HFF-Myc (cell line): ENCODE measurements around the gene CCDC73.

Source experiments
- DNase-seq: peaks from one replicate; pipeline ENCODE4 v3.0.0-alpha.2; 2011; ENCODE audit warnings: low read depth; ENCODE audit errors: extremely low read depth
- H3K4me3 ChIP-seq: replicated peaks from 2 replicates; pipeline ENCODE4 v1.5.1; 2011; ENCODE audit warnings: low read depth, mild to moderate bottlenecking, control low read depth, low read length
- TF ChIP-seq, protein P1 (sequence below): IDR thresholded peaks from 2 replicates; pipeline ENCODE4 v1.5.1; 2012; ENCODE audit warnings: mild to moderate bottlenecking, low read depth, low read length, control low read depth; ENCODE audit errors: missing control alignments

Gene CCDC73

DNA sequence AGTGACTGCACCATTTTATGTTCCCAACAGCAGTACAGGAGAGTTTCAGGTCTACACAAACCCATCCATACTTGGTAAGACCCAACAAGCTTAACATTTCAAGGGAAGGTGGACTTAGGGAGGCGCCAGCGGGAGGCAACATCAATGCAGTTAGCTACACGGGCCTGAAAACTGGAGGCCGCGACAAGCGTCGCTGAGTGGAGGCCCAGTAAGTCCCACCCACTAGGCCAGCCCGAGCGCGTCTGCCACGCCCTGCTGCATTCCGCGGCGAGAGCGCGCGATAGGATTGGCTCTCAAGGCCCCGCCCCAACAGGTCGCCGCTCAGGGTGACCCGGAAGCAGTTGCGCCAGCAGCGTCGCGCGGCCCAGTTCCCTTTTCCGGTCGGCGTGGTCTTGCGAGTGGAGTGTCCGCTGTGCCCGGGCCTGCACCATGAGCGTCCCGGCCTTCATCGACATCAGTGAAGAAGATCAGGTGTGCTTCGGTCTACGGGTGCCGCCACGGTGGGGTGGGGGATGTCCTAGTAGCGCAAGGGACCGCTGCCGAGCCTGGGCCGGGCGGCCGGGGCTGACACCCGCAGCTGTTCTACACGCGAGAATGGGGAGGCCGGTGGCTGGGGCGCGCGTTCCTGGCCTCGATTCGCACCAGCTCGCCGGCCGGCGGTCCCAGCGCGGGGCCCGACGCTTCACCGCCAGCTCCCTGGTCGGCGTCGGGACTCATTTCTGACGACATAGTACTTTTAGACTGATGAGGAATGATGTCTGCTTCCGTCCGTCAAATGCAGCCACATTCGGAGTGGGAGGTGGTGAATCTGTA lies 210.8 kb downstream of the CCDC73 start, which contains the start of gene EIF3M:
Gene EIF3M, plus strand, starts transcription at position 373 of the 813 bp plus-strand sequence. Its CDS starts 57 bp downstream, at position 430.
- TF ChIP-seq, protein P1, sequence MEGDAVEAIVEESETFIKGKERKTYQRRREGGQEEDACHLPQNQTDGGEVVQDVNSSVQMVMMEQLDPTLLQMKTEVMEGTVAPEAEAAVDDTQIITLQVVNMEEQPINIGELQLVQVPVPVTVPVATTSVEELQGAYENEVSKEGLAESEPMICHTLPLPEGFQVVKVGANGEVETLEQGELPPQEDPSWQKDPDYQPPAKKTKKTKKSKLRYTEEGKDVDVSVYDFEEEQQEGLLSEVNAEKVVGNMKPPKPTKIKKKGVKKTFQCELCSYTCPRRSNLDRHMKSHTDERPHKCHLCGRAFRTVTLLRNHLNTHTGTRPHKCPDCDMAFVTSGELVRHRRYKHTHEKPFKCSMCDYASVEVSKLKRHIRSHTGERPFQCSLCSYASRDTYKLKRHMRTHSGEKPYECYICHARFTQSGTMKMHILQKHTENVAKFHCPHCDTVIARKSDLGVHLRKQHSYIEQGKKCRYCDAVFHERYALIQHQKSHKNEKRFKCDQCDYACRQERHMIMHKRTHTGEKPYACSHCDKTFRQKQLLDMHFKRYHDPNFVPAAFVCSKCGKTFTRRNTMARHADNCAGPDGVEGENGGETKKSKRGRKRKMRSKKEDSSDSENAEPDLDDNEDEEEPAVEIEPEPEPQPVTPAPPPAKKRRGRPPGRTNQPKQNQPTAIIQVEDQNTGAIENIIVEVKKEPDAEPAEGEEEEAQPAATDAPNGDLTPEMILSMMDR, result no peak
- peak; percentile 83 for DNase-seq
- H3K4me3 ChIP-seq, result peak within 1 kb of the TSS; percentile 97

DNA sequence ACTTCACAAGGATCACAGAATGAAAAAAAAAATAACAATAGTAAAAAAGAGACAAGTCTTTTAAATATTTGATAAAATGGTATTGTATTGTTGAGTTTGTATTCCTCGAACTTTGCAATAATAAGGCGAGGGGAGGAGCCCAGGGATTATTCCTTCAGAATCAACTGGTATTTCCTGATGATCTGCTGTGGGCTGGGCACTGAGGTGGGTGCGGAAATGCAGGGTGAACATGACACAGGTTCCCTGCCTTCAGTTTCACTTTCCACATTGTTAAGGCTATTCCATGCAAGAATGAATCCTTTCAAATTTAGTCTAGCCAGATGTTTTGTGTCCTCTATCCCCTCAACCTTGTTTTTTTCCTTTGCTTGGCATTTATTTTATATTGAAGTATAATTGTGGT lies 212.9 kb downstream of the CCDC73 start:
- no peak for DNase-seq
- no peak overlapping the region for H3K4me3 ChIP-seq
- TF ChIP-seq, protein P1, result no peak

DNA sequence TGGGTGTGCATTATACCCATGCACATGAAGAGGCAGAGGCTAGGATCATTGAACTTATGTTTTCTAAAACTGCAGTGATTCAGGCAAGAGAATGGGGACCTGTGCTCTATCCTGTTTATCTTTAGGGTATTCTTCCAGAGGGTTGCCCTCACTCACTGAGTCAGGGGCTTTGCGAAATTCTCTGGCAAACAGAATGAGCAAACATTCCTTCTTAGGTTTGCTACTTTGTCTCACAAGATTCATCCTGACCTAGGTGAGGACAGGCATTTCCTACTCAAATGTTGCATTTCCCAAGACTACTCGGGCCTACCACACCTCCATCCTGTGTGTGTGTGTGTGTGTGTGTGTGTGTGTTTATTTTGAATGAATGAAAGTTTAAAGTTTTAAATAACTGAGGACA lies 213.5 kb downstream of the CCDC73 start:
- no peak for DNase-seq
- no peak overlapping the region for H3K4me3 ChIP-seq
- TF ChIP-seq, protein P1, result no peak

DNA sequence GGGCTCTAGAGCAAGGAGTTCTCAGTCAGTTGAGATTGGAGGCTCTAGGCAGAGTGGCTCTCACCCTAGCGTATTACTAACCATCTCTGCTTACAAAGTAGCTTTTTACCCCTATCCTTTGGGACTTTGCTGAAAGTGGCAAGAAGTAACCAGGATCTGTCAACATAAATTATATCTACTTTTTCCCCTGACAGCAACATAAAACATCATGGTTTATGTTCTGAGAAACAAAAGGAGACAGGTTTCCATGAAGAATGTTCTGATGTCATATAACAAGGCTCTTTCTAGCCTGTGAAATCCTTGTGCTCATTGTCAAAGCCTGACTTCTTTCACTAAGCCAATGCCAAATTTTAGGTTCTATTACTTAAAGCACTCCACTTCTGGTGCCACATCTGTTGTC lies 218.0 kb downstream of the CCDC73 start:
- TF ChIP-seq, protein P1, result no peak

DNA sequence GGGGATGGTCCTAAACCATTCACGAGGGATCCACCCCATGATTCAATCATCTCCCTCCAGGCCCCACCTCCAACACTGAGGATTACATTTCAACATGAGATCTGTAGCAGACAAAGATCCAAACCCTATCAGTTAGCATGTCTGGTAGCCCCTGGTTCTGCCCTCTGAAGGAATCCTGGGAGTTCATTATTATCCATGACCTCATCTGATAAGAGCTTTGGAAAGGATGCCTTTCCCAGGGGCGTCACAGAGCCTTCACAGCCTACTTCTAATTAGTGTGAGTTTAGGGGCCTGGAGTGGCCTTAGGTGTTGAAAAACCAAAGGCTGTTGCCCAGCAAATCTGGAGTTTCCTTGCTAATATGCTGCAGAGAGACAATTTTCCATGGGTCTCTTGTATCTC lies 219.4 kb downstream of the CCDC73 start:
- no peak for DNase-seq
- TF ChIP-seq, protein P1, result no peak
- H3K4me3 ChIP-seq, result no peak overlapping the region

More for the DNA sequence above, 218.0 kb downstream of the CCDC73 start:
- no peak for DNase-seq
- no peak overlapping the region for H3K4me3 ChIP-seq

DNA sequence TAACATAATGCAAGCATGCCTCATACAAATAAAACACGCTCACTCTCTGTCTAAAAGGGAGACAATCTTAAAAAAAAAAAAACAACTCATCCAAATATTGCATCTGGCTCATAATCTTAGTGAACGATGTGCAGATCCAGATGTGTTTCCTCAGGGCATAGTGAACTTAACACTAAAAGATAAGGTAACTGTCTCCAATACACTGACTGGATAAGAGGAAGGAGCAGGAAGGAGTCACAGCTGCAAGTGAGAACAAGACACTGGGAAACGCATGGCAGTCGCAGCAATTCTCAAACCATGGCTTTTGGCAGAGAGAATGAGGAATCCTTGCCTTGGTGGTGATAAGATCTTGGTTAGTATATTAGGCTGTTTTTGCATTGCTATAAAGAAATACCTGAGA lies 220.0 kb downstream of the CCDC73 start:
- no peak for DNase-seq
- TF ChIP-seq, protein P1, result no peak
- no peak overlapping the region for H3K4me3 ChIP-seq

DNA sequence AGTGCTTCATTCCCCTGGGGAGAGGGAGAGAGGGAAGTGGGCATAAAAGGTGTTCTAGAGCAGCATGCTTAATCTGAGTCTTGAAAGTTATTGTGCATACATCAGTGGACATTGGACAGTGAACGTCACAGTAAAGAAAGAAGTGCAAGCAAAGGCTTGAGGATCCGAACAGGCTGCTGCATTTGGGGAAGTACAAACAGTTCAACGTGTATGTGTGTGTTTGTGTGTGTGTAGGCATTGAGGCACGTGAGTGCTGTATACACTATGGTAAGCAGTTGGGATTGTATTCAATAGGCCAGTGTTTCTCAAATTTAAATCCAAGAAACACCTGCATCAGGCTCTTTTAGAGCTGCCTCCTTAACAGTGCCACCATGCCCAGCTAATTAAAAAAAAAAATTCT lies 221.2 kb downstream of the CCDC73 start:
- no peak overlapping the region for H3K4me3 ChIP-seq
- TF ChIP-seq, protein P1, result no peak
- no peak for DNase-seq
